HCT116 (cell line): Measurements from ENCODE around the gene SLC24A3. TPM values are rescaled to one million over a fixed set of nuclear protein-coding genes. Genes with fewer than 3 reads are reported as not detected.

Experiments used
- ATAC-seq: fragments of 200-7000 bp; cut with Tn5 transposase; 2 replicates; pipeline ENCODE4 v1.9.1; 2020; ENCODE audit warnings: mild to moderate bottlenecking, moderate library complexity
- BruUV-seq: library from RNA; stranded (reverse); fragments of 400-500 nt; replicated peaks from 2 replicates; lab custom pipeline; 2021; lab: Mats Ljungman, UMichigan
- CTCF ChIA-PET: fragments of 300-600 bp; sonication (Branson Sonifier 250); formaldehyde crosslinking; loops from one replicate; lab custom pipeline; 2021; ENCODE audit warnings: antibody characterized with exemption; lab: Charles Lee
- POLR2A ChIA-PET: fragments of 300-600, 350-600 bp; sonication (Branson Sonifier 250); formaldehyde crosslinking; loops from one replicate; lab custom pipeline; 2021; ENCODE audit warnings: antibody characterized with exemption; lab: Charles Lee
- RAD21 ChIA-PET, 2 experiments: fragments of 300-600 bp; sonication (Branson Sonifier 250); formaldehyde crosslinking; loops; one replicate each; lab custom pipeline; 2023; ENCODE audit warnings: low total read pairs in 2 of 2; ENCODE audit not compliant: uncharacterized antibody in 2 of 2, unreplicated experiment in 2 of 2, low non-redundant PET in 1 of 2; lab: Charles Lee
- DNase-seq: peaks from one replicate; pipeline ENCODE4 v3.0.0-alpha.2; 2010; ENCODE audit warnings: low read depth, low spot score
- H2AFZ ChIP-seq: fragments of 200-600 bp; shearing (Covaris generic), sonication (generic); 2 replicates; pipeline ENCODE4 v1.6.1; 2017; ENCODE audit warnings: low read depth, mixed run types, mixed read lengths, antibody characterized with exemption, low read length; ENCODE audit not compliant: poor library complexity, severe bottlenecking
- H3K27ac ChIP-seq: 2 replicates; pipeline ENCODE4 v1.5.1; 2012; ENCODE audit warnings: low read depth, low read length
- H3K27me3 ChIP-seq: fragments of 200-600 bp; sonication (generic); 2 replicates; pipeline ENCODE4 v1.6.1; 2016; ENCODE audit warnings: mixed run types, low read length, mixed read lengths; ENCODE audit not compliant: insufficient read depth
- H3K36me3 ChIP-seq, 2 experiments: fragments of 200-500 bp in 1 of 2; fragments of 200-600 bp in 1 of 2; sonication (Bioruptor generic) in 1 of 2; sonication (generic) in 1 of 2; 2 replicates each; pipeline versions ENCODE4 v1.5.1 to v1.6.1; 2014 to 2016; ENCODE audit warnings: low read length in 2 of 2, inconsistent platforms in 1 of 2, mixed read lengths in 1 of 2, mixed run types in 1 of 2; ENCODE audit not compliant: insufficient read depth in 2 of 2, control insufficient read depth in 1 of 2
- H3K4me1 ChIP-seq, 2 experiments: fragments of 200-600 bp in 1 of 2; sonication (generic) in 1 of 2; 2 replicates each; pipeline versions ENCODE4 v1.5.1 to v1.6.1; 2012 to 2017; ENCODE audit warnings: low read length in 2 of 2, inconsistent platforms in 1 of 2, mild to moderate bottlenecking in 1 of 2, mixed read lengths in 1 of 2, mixed run types in 1 of 2, moderate library complexity in 1 of 2; ENCODE audit not compliant: insufficient read depth in 2 of 2, control insufficient read depth in 1 of 2
- H3K4me2 ChIP-seq: fragments of 200-600 bp; sonication (generic); 2 replicates; pipeline ENCODE4 v1.6.1; 2017; ENCODE audit warnings: mixed run types, low read length, mixed read lengths
- H3K4me3 ChIP-seq, 2 experiments: fragments of 200-600 bp in 1 of 2; sonication (generic) in 1 of 2; replicated peaks in 1 of 2; 2 replicates each; pipeline ENCODE4 v1.5.1; 2011 to 2016; ENCODE audit warnings: low read length in 2 of 2, control low read depth in 1 of 2, low read depth in 1 of 2, mild to moderate bottlenecking in 1 of 2, mixed read lengths in 1 of 2, mixed run types in 1 of 2
- H3K79me2 ChIP-seq: fragments of 200-600 bp; sonication (generic); 2 replicates; pipeline ENCODE4 v1.6.1; 2017; ENCODE audit warnings: mild to moderate bottlenecking, mixed run types, low read length, moderate library complexity, mixed read lengths; ENCODE audit not compliant: insufficient read depth
- H3K9ac ChIP-seq: fragments of 200-600 bp; sonication (generic); 2 replicates; pipeline ENCODE4 v1.6.1; 2016; ENCODE audit warnings: low read length, mixed read lengths
- H3K9me2 ChIP-seq: fragments of 200-600 bp; sonication (generic), shearing (Covaris generic); 2 replicates; pipeline ENCODE4 v1.6.1; 2017; ENCODE audit warnings: mixed run types, mild to moderate bottlenecking, moderate library complexity; ENCODE audit not compliant: insufficient read depth
- H3K9me3 ChIP-seq, 2 experiments: fragments of 200-500 bp in 1 of 2; fragments of 200-600 bp in 1 of 2; sonication (Bioruptor generic) in 1 of 2; sonication (generic) in 1 of 2; 2 replicates each; pipeline ENCODE4 v1.6.1; 2014 to 2017; ENCODE audit warnings: low read length in 2 of 2, mixed read lengths in 2 of 2, inconsistent platforms in 1 of 2, low read depth in 1 of 2, mild to moderate bottlenecking in 1 of 2, mixed run types in 1 of 2, moderate library complexity in 1 of 2; ENCODE audit not compliant: control insufficient read depth in 1 of 2, insufficient read depth in 1 of 2
- H4K20me1 ChIP-seq: fragments of 200-600 bp; sonication (generic), shearing (Covaris generic); 2 replicates; pipeline ENCODE4 v1.6.1; 2017; ENCODE audit warnings: mixed run types, mild to moderate bottlenecking, moderate library complexity; ENCODE audit not compliant: insufficient read depth
- CEBPB ChIP-seq: IDR thresholded peaks from 2 replicates; pipeline ENCODE4 v1.6.1; 2012; ENCODE audit warnings: low read depth
- CTCF ChIP-seq, 3 experiments: fragments of 200-600 bp in 1 of 3; sonication (generic) in 1 of 3; IDR thresholded peaks in 2 of 3; conservative IDR thresholded peaks in 1 of 3; 2 replicates each; pipeline ENCODE4 v1.5.1; 2012 to 2017; ENCODE audit warnings: low read depth in 2 of 3, low read length in 2 of 3, antibody characterized with exemption in 1 of 3, borderline replicate concordance in 1 of 3, control low read depth in 1 of 3, mild to moderate bottlenecking in 1 of 3, mixed read lengths in 1 of 3, mixed run types in 1 of 3, moderate library complexity in 1 of 3; ENCODE audit not compliant: insufficient read depth in 1 of 3
- EGR1 ChIP-seq: IDR thresholded peaks from 2 replicates; pipeline ENCODE4 v1.6.1; 2012; ENCODE audit warnings: low read depth
- ELF1 ChIP-seq: IDR thresholded peaks from 2 replicates; pipeline ENCODE4 v1.6.1; 2012; ENCODE audit warnings: low read depth, borderline replicate concordance
- EZH2 ChIP-seq: fragments of 200-600 bp; sonication (generic); IDR thresholded peaks from 2 replicates; pipeline ENCODE4 v1.6.1; 2017; ENCODE audit warnings: antibody characterized with exemption, mixed run types
- EZH2phosphoT487 ChIP-seq: fragments of 200-600 bp; IDR thresholded peaks from 2 replicates; pipeline ENCODE4 v1.6.1; 2018; ENCODE audit warnings: antibody characterized with exemption, borderline replicate concordance
- FOSL1 ChIP-seq: IDR thresholded peaks from 2 replicates; pipeline ENCODE4 v1.6.1; 2012; ENCODE audit warnings: low read depth
- JUND ChIP-seq: IDR thresholded peaks from 2 replicates; pipeline ENCODE4 v1.6.1; 2012
- MAX ChIP-seq: IDR thresholded peaks from 2 replicates; pipeline ENCODE4 v1.6.1; 2012
- POLR2A ChIP-seq: IDR thresholded peaks from 2 replicates; pipeline ENCODE4 v1.7.0; 2011; ENCODE audit warnings: borderline replicate concordance; ENCODE audit not compliant: insufficient read depth, insufficient read length; ENCODE audit errors: extremely low read depth
- RAD21 ChIP-seq: IDR thresholded peaks from 2 replicates; pipeline ENCODE4 v1.6.1; 2012; ENCODE audit warnings: low read depth, mild to moderate bottlenecking
- REST ChIP-seq: IDR thresholded peaks from 2 replicates; pipeline ENCODE4 v1.6.1; 2012; ENCODE audit warnings: low read depth
- SRF ChIP-seq: IDR thresholded peaks from 2 replicates; pipeline ENCODE4 v1.6.1; 2012; ENCODE audit warnings: low read depth
- TCF7L2 ChIP-seq: IDR thresholded peaks from 2 replicates; pipeline ENCODE4 v1.7.0; 2011; ENCODE audit warnings: borderline replicate concordance, inconsistent platforms; ENCODE audit not compliant: insufficient read depth, insufficient read length; ENCODE audit errors: extremely low read depth
- YY1 ChIP-seq: IDR thresholded peaks from 2 replicates; pipeline ENCODE4 v1.6.1; 2011; ENCODE audit warnings: low read length, low read depth, moderate library complexity, mild to moderate bottlenecking; ENCODE audit not compliant: insufficient replicate concordance; ENCODE audit errors: extremely low read depth
- ZFX ChIP-seq: fragments of 450-650 bp; IDR thresholded peaks from 2 replicates; pipeline ENCODE4 v1.6.1; 2017
- intact Hi-C: fragments of 100-400 bp; cut with micrococcal nuclease; formaldehyde crosslinking; loops from 2 replicates; pipeline ENCODE4 v1.10.0; 2022
- total RNA-seq: library from RNA; stranded (reverse); gene quantifications from one replicate; pipeline ENCODE4 v1.2.1, GENCODE V29; 2021; ENCODE audit not compliant: unreplicated experiment

SLC24A3 gene
- total RNA-seq, 1 experiment from 2014 or later, result not detected

GRCh38 chr20:19244291-19244690, 31.8 kb downstream of the SLC24A3 start (continued):
- TF ChIP-seq REST (no peak), EZH2phosphoT487 (no peak), ELF1 (no peak), TCF7L2 (no peak), FOSL1 (no peak), EZH2 (no peak)

- CTCF ChIA-PET, result no interaction called here
- TF ChIP-seq POLR2A (no peak), MAX (no peak), EZH2phosphoT487 (no peak), YY1 (no peak), EGR1 (no peak), TCF7L2 (no peak), RAD21 (no peak), SRF (no peak), REST (no peak), CTCF (IDR thresholded peaks at IDR 0.05 in 2 of 3, conservative IDR thresholded peaks at IDR 0.05 in 1 of 3; ENCODE audit: borderline replicate concordance in 1 of 3, insufficient read depth in 1 of 3, low read depth in 2 of 3, low read length in 2 of 3) (no peak; a peak in 1 of 6 replicates), CEBPB (no peak), EZH2 (no peak), JUND (no peak), ZFX (no peak)
Measured at GRCh38 chr20:19249106-19249879, 36.9 kb downstream of the SLC24A3 start.

More at GRCh38 chr20:19249106-19249879, 36.9 kb downstream of the SLC24A3 start:
- Histone ChIP-seq H3K27ac (no peak overlapping the region), H3K4me3 (no peak overlapping the region), H2AFZ (no peak overlapping the region), H3K9me2 (no peaks in the 10 kb centered on the region), H3K9ac (no peak overlapping the region), H4K20me1 (no peaks in the 10 kb centered on the region), H3K27me3 (no peaks in the 10 kb centered on the region), H3K9me3 (no peaks in the 10 kb centered on the region; a peak in 1 of 4 replicates), H3K4me2 (no peak overlapping the region), H3K79me2 (no peaks in the 10 kb centered on the region), H3K36me3 (no peaks in the 10 kb centered on the region), H3K4me1 (no peaks in the 10 kb centered on the region)
- intact Hi-C loops, result no loop called here
- POLR2A ChIA-PET, result no interaction called here
- no TSS peak for BruUV-seq
- RAD21 ChIA-PET, result no interaction called here
- no peak for DNase-seq
- no peak for ATAC-seq
